GM18517 (cell line): ENCODE results near the gene ATG5.

ENCODE experiments used
- ATAC-seq: cut with Tn5 transposase; IDR thresholded peaks from one replicate; pipeline ENCODE4 v1.9.1; 2021; ENCODE audit warnings: mild to moderate bottlenecking, moderate library complexity; ENCODE audit not compliant: unreplicated experiment

ATG5 gene

DNA sequence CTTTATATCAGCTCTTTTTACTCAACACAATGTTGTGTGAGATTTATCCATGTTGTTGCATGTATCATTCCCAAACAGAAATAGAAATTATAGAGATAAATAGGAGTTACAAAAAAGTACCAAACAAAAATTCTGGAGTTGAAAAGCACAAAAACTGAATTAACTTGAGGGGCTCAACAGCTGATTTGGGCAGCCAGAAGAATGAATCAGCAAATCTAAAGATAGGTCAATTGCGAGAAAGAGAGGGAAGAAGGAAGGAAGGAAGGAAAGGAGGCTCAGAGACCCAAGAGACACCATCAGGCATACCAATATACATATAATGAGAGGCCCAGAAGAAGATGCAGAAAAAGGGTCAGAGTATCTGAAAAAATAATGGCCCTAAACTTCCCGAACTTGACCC lies 98.9 kb downstream of the ATG5 start:
- ATAC-seq, result no peak

DNA sequence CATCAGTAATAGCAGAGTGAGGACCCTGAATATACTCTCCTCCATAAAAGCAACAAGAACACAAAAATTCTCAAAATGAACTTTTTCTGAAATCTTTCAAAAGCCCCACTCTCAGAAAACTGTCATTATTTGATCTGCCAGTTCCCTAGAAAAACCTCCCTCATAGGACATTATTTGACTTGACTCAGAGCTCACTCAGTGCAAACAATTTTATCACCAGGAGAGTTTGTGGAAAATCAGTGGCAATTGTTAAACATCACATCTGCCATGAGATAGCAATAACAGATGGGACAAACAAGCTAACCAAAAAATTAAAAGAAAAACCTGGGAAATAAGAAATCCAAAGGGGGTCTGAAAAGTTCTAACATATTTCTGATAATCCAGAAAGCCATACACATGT lies 100.0 kb downstream of the ATG5 start:
- ATAC-seq, result no peak

- peak; percentile 51 for ATAC-seq
Measured at GRCh38 chr6:106223300-106223930, 102.1 kb downstream of the ATG5 start.

DNA sequence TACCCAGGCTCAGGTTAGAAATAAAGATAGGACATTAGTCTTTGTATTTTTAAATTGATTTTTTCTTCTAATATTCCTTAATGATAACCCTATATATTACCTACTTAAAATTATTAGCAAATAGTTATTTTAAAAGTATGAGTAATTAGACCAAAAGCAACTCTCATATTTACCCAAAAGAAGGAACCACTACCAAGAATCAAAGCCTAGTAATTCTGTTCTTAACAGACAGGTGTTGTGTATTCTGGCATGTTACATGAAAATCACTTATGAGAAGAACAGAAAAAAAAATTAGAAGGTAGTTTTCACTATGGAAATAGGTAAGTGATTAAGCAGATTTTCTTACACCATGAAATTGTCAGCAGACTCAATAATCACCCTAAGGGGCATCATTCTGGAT lies 105.1 kb downstream of the ATG5 start:
- peak; percentile 76 for ATAC-seq

DNA sequence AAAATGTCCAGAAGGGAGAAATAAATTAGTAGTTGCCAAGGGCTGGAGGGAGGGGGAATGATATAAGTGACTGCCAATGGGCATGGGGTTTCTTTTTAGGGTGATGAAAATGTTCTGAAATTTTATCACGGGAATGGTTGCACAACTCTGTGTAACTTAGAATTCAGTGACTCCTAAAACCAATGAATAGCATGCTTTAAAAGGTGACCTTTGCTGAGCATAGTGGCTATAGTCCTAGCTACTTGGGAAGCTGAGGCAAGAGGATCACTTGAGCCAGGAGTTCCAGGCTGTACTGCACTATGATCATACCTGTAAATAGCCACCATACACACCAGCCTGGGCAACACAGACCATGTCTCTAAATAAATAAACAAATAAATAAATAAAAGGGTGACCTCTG lies 109.0 kb downstream of the ATG5 start:
- ATAC-seq, result no peak

- no peak for ATAC-seq
Measured at GRCh38 chr6:106215608-106216007, 110.0 kb downstream of the ATG5 start.

DNA sequence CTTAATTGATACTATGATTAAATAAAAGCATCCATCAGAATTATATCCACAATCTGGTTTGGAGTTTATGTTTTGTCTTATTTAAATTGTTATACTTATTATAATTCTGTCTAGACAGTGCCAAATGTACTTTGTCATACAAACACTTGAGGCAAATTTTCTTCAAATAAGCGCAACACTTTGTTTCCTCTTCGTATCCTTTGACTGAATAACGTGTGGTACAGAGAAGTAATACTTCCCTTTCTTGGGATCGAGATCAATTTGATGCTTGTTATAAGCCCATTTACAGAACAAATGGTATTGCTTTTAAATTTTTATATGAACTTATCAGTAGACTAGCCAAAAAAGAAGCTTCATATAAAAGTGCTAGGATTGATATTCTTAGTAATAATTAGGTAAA lies 111.0 kb downstream of the ATG5 start:
- ATAC-seq, result no peak

DNA sequence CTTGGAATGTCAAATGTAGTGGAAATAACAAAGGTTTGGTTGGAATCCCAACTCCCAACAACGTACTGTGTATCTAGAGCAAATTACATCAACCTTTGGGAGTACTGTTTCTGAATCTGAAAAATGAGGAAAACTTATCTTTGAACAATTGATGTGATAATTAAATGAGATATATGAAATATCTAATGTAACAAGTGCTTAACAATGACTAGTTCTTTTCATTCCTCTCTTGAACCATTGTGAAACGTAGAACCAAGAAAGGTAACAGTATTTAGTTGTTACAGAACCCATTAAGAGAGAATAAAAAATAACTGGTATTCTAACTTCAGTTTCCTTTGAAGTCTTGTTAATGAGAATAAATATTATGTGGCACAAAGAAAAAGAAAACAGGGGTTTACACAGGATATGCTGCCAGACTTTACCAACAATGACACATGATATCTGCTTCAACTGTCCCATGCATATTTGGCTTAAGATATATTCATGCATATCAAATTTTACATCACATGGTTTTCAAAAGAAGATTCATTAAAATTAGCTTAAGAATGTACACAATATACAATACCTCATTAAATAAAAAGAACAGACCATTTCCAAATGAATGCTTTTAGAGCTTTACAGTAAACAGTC lies 111.8 kb downstream of the ATG5 start:
- no peak for ATAC-seq

DNA sequence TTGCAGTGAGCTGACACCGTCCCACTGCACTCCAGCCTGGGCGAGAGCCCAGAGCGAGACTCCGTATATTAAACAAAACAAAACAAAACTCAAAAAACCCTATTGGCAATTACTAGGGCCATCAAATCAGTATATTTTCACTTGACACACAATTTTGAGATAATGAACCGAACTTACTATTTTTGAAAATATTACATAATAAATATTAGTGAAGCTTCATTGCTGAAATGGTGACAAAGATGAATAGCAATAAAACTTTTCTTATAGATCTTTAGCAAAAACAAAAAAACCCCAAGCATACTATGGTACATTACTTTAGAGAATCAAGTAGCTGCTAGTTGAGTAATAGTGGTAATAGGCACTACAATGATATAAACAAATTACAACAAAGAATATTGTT lies 113.0 kb downstream of the ATG5 start:
- no peak for ATAC-seq

DNA sequence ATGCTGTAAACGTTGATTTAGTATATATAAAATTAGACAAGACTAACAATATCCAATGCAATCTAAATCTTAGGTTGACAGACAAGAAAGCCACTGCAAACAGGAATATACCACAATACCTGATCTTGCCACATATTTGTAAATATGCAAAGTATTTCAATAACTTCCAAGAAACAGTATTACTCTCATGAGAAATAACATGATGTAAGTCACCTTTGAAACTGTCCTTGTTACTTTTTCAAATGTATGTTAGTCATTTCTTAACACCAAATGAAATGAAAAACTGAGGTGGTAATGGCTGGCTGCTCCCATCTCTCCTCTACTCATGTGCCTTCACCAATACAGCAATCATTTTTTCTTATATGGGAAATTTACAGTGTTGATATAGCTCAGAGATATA lies 118.7 kb downstream of the ATG5 start:
- no peak for ATAC-seq

GRCh38 chr6:106204961-106205360 lies 120.6 kb downstream of the ATG5 start:
- ATAC-seq, result no peak

- ATAC-seq, result no peak
Measured at GRCh38 chr6:106199998-106200397, 125.6 kb downstream of the ATG5 start.

DNA sequence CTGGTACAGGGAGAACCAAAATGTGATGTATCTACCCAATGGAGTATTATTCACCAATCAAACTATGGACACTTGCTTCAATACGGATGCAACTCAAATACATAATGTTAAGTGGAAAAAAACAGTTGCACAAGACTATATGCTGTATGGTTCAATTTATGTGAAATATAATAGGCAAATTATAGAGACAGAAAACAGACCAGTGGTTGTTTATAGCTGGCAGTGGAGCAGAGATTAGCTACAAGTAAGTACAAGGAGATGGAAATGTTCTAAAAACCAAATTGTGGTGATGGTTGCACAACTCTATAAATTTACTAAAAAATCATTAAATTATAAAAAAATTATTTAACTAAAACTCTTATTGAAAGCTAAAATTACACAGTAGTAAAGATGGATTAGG lies 126.2 kb downstream of the ATG5 start:
- ATAC-seq, result no peak

GRCh38 chr6:106197441-106197840 lies 128.1 kb downstream of the ATG5 start:
- ATAC-seq, result no peak

DNA sequence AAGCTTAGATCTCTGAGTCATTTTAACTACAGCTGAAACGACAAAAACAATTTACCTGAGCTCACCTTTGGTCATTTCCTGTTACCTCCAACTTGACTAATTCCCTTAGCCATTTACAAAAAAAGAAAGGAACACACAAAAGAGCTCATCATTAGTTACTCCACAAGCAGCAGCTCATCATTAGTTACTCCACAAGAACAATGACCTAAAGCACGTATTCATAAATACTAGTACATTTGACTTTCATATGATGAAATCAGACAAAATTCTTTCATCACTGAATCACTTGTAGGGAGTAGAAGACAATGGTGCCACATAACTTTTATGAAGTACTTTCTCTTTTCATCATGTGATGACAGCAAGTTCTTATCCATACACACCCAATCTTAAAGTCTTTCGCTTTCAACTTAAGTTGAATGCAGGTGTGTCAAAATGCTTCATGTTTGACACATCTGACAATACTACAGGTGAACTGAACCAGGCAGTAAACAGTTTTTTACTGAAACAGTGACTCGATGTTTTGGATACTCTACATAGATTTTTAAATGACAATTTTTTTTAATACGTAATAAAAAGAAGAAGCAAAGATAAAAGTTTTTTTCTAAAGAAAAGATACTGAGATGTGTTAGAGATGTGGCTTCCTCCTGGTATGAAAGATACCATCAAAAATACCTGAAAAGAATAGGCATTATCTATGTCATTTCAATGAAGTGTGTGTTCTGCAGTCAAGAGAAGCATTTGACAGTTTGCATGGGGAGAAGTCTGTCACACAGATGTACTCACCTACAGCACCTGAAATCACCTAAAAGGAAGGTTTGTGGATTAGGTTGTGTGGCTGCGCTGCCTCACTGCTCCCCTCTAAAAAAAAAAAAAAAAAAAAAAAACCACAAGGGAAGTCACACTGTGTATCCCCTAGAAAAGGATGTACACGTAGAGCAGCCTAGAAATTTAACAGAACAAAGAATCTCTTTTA lies 130.3 kb downstream of the ATG5 start:
- peak; percentile 49 for ATAC-seq

GRCh38 chr6:106192824-106193223 lies 132.7 kb downstream of the ATG5 start:
- ATAC-seq, result no peak

GRCh38 chr6:106188104-106188794 lies 137.3 kb downstream of the ATG5 start:
- no peak for ATAC-seq

GRCh38 chr6:106187424-106187982 lies 138.1 kb downstream of the ATG5 start:
- ATAC-seq, result no peak

DNA sequence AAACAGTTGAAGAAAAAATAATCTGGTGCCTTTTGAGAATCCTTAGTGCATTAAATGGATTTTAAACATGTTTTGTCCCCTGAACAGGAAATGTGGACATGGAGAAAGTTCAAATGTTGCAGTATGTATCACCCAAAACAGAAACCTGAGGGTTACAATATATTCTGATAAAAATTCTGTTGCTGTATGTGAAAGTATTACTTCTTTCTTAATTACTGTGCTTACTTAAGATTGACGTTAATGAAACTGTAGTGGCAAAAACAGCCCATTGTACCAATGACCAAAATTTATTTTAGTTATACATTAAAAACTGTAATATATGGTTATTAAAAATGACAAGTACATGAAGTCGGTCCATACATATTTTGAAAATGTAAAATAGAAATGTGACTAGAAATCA lies 138.8 kb downstream of the ATG5 start:
- no peak for ATAC-seq

DNA sequence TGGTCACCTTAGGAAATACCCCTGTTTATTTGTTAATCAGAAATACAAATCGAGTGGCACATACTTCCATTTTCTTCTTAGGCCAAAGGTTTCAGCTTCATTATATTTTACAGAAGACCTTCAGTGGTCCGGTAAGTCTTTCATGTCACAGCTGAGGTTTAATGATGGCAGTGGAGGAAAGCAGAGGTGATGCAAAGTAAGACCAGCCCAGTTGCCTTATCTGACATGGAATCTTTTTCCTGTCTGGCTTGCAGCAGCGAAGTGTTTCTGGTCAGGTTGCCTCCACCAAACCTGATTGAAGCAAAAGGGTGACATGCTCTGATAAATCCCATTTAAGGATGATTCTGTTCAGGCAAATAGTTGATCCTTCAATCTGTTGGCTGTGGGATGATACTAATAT lies 139.4 kb downstream of the ATG5 start:
- ATAC-seq, result no peak

DNA sequence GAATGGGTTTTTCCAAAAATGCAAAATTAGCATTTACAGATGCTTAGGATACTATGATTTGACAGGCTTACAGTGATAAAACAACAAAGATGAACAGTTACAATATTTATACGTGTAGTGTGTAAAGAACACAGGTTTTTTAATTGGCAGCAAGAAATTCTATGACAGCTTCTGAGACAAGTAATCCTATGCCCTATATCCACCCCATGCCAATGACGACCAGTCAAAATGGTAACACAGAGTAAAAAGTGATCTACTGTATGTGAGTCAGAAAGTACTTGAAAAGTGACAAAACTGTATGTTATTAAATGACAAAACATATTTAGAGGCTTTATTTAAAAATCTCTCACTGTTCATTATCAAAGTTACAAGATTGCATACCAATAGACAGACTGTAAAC lies 139.9 kb downstream of the ATG5 start:
- ATAC-seq, result no peak
